ENCODE measurements around the gene MRPS12.

MRPS12 gene

DNA sequence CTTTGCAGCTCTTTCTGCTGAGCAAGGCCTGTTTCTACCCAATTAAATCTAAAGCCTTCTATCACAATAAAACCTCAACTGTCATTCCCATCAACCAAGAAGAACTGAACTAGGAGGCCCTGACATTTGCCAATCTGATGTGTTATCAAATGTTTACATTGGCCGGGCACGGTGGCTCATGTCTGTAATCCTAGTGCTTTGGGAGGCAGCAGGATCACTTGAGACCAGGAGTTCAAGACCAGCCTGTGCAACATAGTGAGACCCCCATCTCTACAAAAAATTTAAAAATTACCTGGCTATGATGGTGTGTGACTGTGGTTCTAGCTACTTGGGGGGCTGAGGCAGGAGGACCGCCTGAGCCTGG is 47.6 kb downstream of the MRPS12 start:
- no peak for DNase-seq

DNA sequence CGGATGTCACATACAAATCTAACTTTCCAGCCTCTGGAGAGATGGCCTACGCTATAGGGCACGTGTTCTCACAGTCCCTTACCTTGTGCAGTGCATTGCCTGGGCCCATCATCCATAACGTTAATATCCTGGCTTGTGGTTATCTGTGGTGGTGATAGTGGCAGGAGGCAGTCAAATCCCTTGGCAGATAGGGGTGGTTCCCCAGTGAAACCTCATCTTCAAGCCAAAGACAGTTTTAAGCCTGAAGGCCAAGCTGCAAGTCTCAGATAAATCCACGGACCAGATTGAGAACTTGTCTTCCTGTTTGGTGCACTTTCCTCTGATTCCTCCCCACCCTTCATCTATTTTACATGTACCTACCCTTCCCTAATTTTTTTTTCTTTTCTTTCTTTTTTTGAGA is 49.1 kb downstream of the MRPS12 start:
- DNase-seq, result no peak

DNA sequence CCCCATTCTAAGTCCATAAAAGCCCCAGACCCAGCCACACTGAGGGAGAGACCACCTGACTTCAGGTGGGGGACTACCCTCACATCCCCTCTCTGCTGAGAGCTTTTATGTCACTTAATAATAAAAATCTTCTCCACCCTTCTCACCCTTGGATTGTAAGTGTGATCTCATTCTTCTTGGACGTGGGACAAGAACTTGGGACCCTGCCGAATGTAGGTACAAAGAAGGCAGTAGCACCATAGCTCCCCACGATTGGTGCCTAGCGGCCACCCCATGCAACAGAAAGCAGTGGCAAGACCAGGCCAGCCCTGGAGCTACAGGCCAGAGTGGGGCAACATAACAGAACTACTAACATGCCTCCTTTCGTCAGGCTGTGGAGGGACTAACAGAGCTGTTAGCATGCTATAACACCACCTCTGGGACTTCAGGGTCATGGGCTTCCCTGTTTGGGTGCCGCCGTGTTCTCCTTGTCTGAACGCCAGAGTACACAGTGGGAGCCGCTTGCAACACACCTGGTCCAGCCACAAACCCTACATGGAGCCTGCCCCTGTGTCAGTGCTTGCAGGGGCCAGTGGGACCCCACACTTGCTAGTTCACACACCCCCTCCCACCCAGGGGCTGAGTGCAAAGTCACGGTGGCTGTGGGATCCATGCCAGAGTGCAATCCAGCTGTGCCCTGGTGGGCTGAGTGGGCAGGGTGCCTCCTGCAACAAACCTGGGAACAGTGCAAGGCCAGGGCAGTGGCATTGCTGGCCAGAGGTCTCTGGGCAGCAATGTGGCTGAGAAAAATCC is 50.0 kb downstream of the MRPS12 start:
- DNase-seq, result no peak

All from CD4-positive, alpha-beta T cell treated with Interleukin-17A for 4 hours (primary cell).